Dendritic cell treated with granulocyte-macrophage colony-stimulating factor and Interleukin-4, amounts not matched to agents 40 ng/mL and 50 ng/mL, for 4 days (primary cell): Measurements from ENCODE around the gene CALHM2.

Experiments
- H3K27ac Mint-ChIP-seq: one replicate; pipeline ENCODE4 v1.8.0; 2022; ENCODE audit warnings: mild to moderate bottlenecking, mixed read lengths
- H3K27me3 Mint-ChIP-seq: one replicate; pipeline ENCODE4 v1.8.0; 2022; ENCODE audit warnings: mild to moderate bottlenecking, mixed read lengths
- H3K36me3 Mint-ChIP-seq: one replicate; pipeline ENCODE4 v1.8.0; 2022; ENCODE audit warnings: low read depth, mixed read lengths
- H3K4me1 Mint-ChIP-seq: one replicate; pipeline ENCODE4 v1.8.0; 2022; ENCODE audit warnings: low read depth, mixed read lengths
- H3K4me3 Mint-ChIP-seq: one replicate; pipeline ENCODE4 v1.8.0; 2022; ENCODE audit warnings: mild to moderate bottlenecking, moderate library complexity, mixed read lengths
- H3K9me3 Mint-ChIP-seq: one replicate; pipeline ENCODE4 v1.8.0; 2022; ENCODE audit warnings: mixed read lengths
- intact Hi-C: fragments of 100-400 bp; cut with micrococcal nuclease; formaldehyde crosslinking; loops from one replicate; pipeline ENCODE4 v1.15.0; 2022

Gene CALHM2

DNA sequence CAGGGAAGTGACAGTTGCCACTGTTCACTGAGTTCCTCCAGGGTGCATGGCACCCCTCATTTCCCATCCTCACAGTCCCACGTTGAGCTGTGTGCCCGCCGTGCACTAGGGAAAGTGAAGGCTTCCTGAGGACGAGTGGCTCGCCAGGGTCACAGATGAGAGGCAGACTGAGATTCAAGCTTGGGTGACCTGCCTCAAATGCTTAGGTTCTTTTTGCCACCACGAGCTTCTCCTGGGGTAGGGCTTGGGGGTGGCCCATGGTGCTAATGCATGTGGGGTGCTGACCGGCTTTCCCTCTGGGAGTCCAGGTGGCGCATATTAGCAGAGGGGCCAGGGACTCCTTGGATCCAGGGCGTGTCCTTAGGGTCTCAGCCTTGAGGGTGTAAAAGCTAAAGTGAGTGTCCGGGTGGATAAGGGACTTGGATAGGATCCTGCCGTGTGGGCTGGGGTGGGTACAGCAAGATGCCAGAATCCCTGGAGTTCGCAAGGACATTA is 1.9 kb downstream of the CALHM2 start:
- Mint-ChIP-seq H3K9me3 (no peaks in the 10 kb centered on the region), H3K4me3 (peak overlapping the region; percentile 95), H3K27me3 (no peaks in the 10 kb centered on the region), H3K36me3 (peaks cover 69% of the 10 kb centered on the region), H3K27ac (peak overlapping the region; percentile 88), H3K4me1 (peaks cover 78% of the 10 kb centered on the region)
- intact Hi-C loops: no loop called here

DNA sequence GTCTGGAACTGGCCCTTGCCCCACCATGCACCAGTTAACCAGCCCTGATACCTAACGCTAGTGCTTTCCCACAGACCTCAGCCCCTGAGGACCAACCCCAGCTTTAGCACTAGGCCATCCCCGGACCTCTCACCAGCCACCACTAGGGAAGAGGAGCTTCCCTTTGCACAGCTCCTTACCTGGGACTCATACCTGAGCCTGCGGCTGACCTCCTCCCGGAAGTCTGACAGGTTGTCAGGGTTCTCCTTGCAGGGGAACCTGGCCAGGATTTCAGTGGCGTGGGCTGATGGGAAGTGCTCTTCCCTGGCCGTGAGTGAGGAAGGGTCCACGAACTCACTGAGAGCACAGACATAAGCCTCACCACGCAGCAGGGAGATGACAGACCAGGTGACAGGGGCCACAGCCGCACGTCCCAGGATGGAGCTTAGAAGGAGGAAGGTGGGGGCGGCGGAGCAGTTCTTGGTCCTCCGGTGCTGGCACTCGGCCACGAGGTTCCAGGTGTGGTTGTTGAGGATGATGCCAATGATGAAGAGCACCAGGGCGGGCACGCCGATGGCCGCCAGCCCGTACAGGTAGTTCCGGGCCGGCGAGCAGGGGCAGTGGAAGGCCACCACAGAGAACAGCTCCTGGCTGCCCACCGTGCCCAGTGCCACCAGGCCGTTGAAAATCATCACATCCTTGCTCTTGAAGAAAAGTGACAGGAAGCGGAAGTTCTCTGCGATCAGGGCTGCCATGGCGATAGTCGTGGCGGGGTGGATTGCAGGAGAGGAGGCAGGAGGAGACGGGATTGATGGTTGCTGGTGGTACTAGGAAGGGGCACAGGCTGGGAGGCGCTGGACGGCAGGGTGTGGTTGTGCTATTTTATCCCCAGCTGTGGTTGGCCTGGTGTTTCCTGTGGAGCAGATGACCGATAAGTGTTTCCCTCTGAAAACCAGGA is 2.7 kb downstream of the CALHM2 start:
- H3K4me3 Mint-ChIP-seq: peak overlapping the region; percentile 95
- intact Hi-C loops: loop anchor here (5.0 kb wide), 1 partner anchor 33 kb away; no protein-coding TSS in a partner anchor
- H3K36me3 Mint-ChIP-seq: peaks cover 76% of the 10 kb centered on the region
- H3K9me3 Mint-ChIP-seq: no peaks in the 10 kb centered on the region
- H3K27me3 Mint-ChIP-seq: no peaks in the 10 kb centered on the region
- peak overlapping the region; percentile 88 for H3K27ac Mint-ChIP-seq
- peaks cover 83% of the 10 kb centered on the region for H3K4me1 Mint-ChIP-seq

DNA sequence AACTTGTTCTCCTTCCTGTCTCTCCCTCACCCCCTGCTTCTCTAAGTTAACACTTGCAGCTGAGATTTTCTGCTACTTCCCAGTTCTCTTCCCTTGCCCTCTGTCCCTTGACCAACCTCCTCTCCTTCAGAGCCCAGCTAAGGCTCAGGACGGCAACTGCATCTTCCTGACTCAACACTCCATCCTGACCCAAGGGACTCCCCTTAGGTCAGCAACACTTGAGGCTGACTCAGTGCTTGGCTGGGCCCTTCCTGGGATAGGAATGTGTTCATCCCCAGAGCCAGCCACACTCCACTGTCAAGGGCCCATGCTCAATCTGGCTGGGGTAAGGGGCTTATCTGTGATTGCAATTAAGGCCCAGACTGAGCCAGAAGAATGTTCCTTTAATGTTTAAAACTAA is 3.4 kb downstream of the CALHM2 start:
- intact Hi-C loops: loop anchor here (5.0 kb wide), 1 partner anchor 34 kb away; no protein-coding TSS in a partner anchor
- Mint-ChIP-seq H3K36me3 (peaks cover 84% of the 10 kb centered on the region), H3K27me3 (no peaks in the 10 kb centered on the region), H3K27ac (peak overlapping the region; percentile 88), H3K4me1 (peaks cover 84% of the 10 kb centered on the region), H3K9me3 (no peaks in the 10 kb centered on the region), H3K4me3 (peak overlapping the region; percentile 60)

DNA sequence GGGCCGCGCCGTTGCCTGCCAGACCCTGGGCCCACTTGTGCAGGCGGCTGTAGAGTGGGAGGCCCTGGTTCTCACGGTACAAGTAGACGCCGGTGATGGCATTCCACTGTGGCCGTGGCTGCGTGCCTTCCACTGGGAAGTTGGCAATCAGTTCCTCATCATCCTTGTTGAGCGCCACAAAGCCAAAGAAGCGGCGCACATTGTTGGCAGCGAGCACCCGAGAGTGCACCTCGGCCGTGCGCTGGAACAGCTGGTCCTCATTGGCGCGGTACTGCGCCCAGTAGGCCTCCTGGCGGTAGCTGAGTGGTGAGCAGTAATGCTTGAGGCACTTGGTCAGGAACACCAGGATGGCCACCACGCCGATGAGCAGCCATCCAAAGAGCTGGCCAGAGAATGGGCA is 5.0 kb downstream of the CALHM2 start:
- Mint-ChIP-seq H3K36me3 (peaks cover 97% of the 10 kb centered on the region), H3K9me3 (no peaks in the 10 kb centered on the region), H3K27ac (no peak overlapping the region), H3K4me3 (no peak overlapping the region), H3K27me3 (no peaks in the 10 kb centered on the region), H3K4me1 (peaks cover 76% of the 10 kb centered on the region)
- intact Hi-C loops: loop anchor here (5.0 kb wide), 1 partner anchor 35 kb away; no protein-coding TSS in a partner anchor

DNA sequence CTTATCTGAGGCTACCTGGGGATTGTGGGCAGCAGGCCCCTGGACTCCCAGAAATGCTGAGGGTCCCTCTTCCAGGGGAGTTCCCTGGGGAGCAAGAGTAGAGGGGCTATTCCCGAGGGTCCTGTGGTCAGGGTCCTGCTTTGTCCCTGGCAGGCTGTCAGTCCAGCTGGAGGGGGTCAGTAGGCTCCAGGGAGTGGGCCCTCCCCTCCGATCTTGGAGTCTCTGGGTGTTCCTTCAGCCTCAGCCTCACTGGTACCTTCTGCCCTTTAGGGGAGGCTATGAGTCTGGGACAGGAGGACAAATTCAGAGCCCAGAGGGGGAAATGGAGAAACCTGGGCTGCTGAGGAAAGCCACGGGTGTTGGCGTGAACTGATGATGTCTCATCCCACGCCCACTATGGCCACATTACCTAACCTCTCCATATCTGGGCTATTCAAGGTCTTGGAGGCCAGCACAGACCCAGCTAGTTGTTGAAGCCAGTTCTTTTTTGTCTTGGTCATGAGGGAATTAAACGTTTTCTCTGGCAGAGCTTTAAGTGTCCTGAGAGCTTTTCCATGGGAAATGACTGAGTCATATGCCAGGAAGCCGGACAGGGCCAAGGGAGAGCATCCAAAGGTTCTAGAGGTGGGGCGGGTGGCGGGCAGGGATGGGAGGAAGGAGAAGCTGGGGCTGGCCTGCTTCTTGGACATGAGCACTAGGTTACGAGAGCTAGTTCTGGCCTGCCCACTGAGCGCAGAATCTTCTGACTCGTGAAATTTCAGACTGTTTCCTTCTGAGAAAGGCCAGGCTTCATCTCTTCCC is 6.2 kb downstream of the CALHM2 start:
- no peak overlapping the region for H3K27ac Mint-ChIP-seq
- H3K4me1 Mint-ChIP-seq: peaks cover 77% of the 10 kb centered on the region
- peaks cover 97% of the 10 kb centered on the region for H3K36me3 Mint-ChIP-seq
- H3K9me3 Mint-ChIP-seq: no peaks in the 10 kb centered on the region
- intact Hi-C loops: loop anchor here (5.0 kb wide), 1 partner anchor 36 kb away; no protein-coding TSS in a partner anchor
- no peaks in the 10 kb centered on the region for H3K27me3 Mint-ChIP-seq
- H3K4me3 Mint-ChIP-seq: no peak overlapping the region

DNA sequence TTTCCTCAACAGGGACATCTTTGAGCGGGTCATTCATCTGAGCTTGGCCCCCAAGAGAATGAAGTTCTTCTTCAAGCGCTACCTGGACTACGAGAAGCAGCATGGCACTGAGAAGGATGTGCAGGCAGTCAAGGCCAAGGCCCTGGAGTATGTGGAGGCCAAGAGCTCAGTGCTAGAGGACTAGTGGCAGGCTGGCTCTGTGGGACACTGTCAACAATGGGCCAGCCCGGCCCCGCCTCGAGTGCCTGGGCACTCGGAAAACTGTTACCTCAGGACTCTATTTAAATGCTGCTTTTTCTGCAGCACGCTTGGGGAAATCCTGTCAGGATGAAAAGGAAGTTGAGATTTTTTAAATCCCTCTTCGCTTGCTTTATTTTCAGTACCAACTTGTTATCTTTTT is 6.8 kb downstream of the CALHM2 start:
- Mint-ChIP-seq H3K27me3 (no peaks in the 10 kb centered on the region), H3K9me3 (no peaks in the 10 kb centered on the region), H3K27ac (no peak overlapping the region), H3K4me3 (no peak overlapping the region), H3K36me3 (peaks cover 97% of the 10 kb centered on the region), H3K4me1 (peaks cover 71% of the 10 kb centered on the region)
- intact Hi-C loops: loop anchor here (5.0 kb wide), 1 partner anchor 37 kb away; no protein-coding TSS in a partner anchor

DNA sequence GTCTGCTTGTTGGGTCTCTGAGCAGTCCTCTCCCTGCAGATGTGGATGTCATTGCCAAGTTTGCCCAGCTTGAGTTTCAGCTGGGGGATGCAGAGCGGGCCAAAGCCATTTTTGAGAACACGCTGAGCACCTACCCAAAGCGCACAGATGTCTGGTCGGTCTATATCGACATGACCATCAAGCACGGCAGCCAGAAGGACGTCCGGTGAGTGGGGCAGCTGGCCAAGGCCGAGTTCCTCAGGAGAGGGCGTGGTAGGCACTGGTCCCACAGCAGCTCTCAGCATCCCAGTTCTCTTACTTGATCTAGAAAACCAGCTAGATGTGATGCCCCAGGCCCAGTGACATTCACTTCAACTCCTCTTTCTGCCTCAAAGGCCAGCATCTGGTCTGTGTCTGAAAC is 7.7 kb downstream of the CALHM2 start:
- no peaks in the 10 kb centered on the region for H3K27me3 Mint-ChIP-seq
- peaks cover 62% of the 10 kb centered on the region for H3K4me1 Mint-ChIP-seq
- H3K4me3 Mint-ChIP-seq: no peak overlapping the region
- intact Hi-C loops: no loop called here
- peak overlapping the region; percentile 6 for H3K27ac Mint-ChIP-seq
- peaks cover 97% of the 10 kb centered on the region for H3K36me3 Mint-ChIP-seq
- H3K9me3 Mint-ChIP-seq: no peaks in the 10 kb centered on the region

DNA sequence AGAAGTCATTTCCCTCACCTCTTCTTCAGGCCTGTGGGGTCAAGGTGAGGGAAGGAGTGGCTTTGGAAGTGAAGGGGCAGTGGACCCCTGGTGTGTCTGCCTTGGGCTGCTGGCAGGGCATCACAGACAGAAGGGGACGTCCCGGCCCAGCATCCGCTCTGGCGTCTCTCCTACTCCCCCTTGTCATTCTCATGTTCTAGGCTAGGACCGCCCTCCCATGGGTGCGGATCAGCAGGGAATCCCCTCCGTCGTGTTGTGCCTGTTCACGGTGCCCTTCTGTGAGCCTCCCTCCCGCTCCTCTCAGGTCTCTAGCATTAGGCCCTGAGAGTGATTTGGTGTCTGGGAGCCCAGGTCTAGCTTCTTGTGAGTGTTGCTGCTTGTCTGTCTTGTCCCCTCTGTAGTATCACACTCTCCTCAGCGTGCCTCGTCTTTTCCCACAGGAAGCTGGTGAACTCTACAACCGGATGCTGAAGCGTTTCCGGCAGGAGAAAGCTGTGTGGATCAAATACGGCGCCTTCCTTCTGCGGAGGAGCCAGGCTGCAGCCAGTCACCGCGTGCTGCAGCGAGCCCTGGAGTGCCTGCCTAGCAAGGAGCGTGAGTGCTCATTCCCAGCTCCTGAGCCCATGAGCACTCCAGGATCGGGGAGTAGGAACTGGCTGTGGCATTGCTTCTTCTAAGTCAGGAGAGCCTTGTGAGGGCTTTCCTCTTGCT is 8.5 kb downstream of the CALHM2 start:
- intact Hi-C loops: no loop called here
- H3K4me3 Mint-ChIP-seq: no peak overlapping the region
- H3K27ac Mint-ChIP-seq: peak overlapping the region; percentile 6
- no peaks in the 10 kb centered on the region for H3K27me3 Mint-ChIP-seq
- no peaks in the 10 kb centered on the region for H3K9me3 Mint-ChIP-seq
- peaks cover 97% of the 10 kb centered on the region for H3K36me3 Mint-ChIP-seq
- H3K4me1 Mint-ChIP-seq: peaks cover 53% of the 10 kb centered on the region

DNA sequence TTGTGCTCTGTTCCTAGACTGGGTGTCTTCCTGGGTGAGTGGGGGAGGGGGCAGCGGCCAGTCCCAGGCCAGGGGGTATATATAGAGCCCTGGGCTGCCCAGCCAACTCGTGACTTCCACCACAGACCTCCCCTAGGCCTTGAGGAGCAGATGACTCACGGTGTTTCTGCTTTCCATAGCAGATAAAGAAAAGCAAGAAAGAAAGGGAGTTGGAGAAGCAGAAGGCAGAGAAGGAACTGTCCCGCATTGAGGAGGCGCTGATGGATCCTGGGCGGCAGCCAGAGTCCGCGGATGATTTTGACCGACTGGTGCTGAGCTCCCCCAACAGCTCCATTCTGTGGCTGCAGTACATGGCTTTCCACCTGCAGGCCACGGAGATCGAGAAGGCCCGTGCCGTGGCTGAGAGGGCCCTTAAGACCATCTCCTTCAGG is 10.1 kb downstream of the CALHM2 start:
- H3K27me3 Mint-ChIP-seq: no peaks in the 10 kb centered on the region
- H3K4me1 Mint-ChIP-seq: peaks cover 40% of the 10 kb centered on the region
- H3K36me3 Mint-ChIP-seq: peaks cover 96% of the 10 kb centered on the region
- intact Hi-C loops: no loop called here
- peak overlapping the region; percentile 12 for H3K27ac Mint-ChIP-seq
- H3K4me3 Mint-ChIP-seq: no peak overlapping the region
- H3K9me3 Mint-ChIP-seq: no peaks in the 10 kb centered on the region

DNA sequence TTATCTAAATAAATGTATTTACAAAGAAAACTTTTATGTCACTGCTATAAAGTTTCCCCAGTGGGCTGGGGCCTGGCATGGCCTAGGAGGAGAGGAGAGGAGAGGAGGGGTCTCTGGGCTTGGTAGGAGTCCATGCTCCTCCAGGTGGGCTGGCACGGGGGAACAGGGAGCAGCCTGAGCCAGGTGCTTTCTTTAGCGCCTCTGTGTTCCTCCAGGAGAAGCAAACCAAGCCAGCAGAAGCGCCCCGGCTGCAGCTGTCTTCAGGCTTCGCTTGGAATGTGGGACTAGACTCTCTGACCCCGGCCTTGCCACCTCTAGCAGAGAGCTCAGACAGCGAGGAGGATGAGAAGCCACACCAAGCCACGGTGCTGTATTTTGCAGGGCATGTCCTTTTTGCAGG is 10.6 kb downstream of the CALHM2 start:
- Mint-ChIP-seq H3K36me3 (peaks cover 96% of the 10 kb centered on the region), H3K27ac (peak overlapping the region; percentile 12), H3K27me3 (no peaks in the 10 kb centered on the region), H3K9me3 (no peaks in the 10 kb centered on the region), H3K4me3 (no peak overlapping the region), H3K4me1 (peaks cover 35% of the 10 kb centered on the region)
- intact Hi-C loops: no loop called here

DNA sequence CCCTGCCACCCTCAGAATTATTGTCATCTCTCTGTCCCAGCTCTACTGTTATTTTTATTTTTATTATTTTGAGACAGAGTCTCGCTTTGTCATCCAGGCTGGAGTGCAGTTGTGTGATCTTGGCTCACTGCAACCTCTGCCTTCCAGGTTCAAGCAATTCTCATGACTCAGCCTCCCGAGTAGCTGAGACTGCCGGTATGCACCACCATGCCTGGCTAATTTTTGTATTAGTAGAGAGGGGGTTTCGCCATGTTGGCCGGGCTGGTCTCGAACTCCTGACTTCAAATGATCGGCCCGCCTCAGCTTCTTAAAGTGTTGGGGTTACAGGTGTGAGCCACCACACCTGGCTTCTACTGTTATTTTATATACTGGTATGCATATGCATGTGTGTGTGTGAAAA is 11.0 kb downstream of the CALHM2 start:
- intact Hi-C loops: no loop called here
- Mint-ChIP-seq H3K4me1 (peaks cover 31% of the 10 kb centered on the region), H3K4me3 (no peak overlapping the region), H3K36me3 (peaks cover 96% of the 10 kb centered on the region), H3K27ac (no peak overlapping the region), H3K9me3 (no peaks in the 10 kb centered on the region), H3K27me3 (no peaks in the 10 kb centered on the region)

DNA sequence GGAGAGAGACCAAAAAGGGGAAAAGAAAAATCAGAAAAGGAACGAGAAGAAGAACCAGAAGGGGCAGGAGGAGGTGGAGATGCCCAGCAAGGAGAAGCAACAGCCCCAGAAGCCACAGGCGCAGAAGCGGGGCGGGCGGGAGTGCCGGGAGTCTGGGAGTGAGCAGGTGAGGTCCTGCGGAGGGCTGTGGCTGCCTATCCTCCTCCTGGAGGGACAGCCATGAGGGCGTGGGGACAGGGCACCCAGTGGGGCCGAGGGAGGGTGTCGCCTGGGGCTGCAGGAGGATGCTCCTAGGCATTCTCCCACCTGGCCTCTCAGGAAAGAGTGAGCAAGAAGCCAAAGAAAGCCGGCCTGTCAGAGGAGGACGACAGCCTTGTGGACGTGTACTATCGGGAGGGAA is 11.8 kb downstream of the CALHM2 start:
- Mint-ChIP-seq H3K36me3 (peaks cover 96% of the 10 kb centered on the region), H3K27me3 (no peaks in the 10 kb centered on the region), H3K4me1 (peaks cover 24% of the 10 kb centered on the region), H3K4me3 (no peak overlapping the region), H3K9me3 (no peaks in the 10 kb centered on the region), H3K27ac (no peak overlapping the region)
- intact Hi-C loops: no loop called here

DNA sequence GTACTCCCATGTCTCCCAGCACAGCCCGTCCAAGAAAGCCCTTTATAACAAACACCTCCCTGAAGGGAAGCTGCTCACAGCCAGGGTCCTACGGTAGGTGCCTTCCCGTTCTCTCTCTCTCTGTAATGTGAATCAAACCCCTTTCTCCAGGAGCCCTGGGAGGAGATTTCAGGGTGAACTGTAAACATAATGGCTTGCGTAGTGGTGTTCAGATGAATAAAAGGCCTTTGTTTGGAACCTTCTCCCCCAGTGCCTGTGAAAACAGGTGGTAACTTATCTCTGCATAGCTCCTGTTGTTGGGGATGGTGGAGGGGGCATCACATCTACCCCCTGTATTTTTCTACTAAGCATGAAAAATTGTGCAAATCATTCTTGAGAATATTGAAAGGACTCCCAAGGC is 12.4 kb downstream of the CALHM2 start:
- Mint-ChIP-seq H3K36me3 (peaks cover 96% of the 10 kb centered on the region), H3K27ac (no peak overlapping the region), H3K9me3 (no peaks in the 10 kb centered on the region)

More for the DNA sequence above, 12.4 kb downstream of the CALHM2 start:
- Mint-ChIP-seq H3K27me3 (no peaks in the 10 kb centered on the region), H3K4me1 (peaks cover 17% of the 10 kb centered on the region), H3K4me3 (no peak overlapping the region)
- intact Hi-C loops: no loop called here
